ENCODE results near the gene SRI. TPM values are rescaled to one million over a fixed set of nuclear protein-coding genes. Genes with fewer than 3 reads are reported as not detected.
"Not testable (repeated sequence)": the region's sequence is repeated elsewhere in the genome, so short reads cannot be mapped to it uniquely, and the experiment has no call there.

SRI gene
- 173 and 185 TPM in 2 replicates for total RNA-seq

DNA sequence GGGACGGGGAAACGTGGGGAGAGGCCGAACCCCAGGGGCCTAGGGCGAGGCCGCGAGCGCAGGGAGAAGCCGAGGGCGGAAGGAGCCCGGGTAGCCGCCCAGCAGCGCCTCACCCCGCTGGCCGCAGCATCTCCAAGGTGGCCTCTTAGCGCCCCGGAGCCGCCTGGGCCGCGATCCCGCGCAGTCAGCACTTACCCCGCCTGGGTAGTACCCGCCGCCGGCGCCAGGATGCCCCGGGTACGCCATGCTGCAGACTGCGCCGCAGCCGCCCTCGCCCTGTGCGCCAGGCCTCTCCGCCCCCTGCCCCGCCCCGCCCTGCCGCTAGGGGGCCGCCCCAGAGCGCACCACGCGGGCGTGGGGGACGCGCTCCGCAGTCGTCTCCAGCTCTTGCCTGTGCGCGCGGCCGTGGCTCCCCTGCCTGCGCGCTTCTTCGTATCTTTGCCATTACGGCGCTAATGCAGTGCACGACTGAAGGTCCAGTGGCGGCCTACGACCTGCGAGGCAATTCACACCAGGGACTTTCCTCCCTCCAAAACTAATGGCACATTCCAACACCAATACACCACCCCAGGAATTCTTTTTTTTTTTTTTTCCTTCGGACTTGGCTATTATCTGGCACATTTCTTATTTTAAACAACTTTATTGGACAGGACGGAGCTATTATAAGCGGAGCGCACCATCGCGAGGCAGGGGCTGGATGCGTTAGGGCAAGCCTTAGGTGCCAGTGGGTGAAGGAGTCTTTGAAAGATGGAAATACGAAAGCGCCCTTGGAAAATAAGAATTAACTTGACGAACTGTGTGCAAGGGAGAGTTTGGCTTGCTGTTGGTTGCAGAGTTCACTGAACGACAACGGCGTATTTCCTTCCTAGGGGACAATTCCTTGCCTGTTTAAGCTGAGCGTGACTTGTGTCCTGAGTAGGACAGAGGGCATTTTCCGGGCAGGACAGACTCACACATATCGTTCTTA, at the start of gene SRI:
Gene SRI (minus strand): TSS at position 258 of the 967 bp plus-strand sequence. CDS start 12 bp downstream, at position 246.
- Mint-ChIP-seq H3K27me3 (ENCODE audit: insufficient read depth) (peaks cover 5% of the 10 kb centered on the region), H3K4me1 (ENCODE audit: low read depth) (peaks cover 43% of the 10 kb centered on the region), H3K27ac (peak within 1 kb of the TSS; percentile 95), H3K4me3 (peak within 1 kb of the TSS; percentile 93), H3K9me3 (no peaks in the 10 kb centered on the region), H3K36me3 (ENCODE audit: low read depth) (peaks cover 20% of the 10 kb centered on the region)
- DNase-seq (ENCODE audit: low spot score) = peak; percentile 87
- intact Hi-C loops (cut with micrococcal nuclease) = loop anchor here (1.0 to 10.0 kb wide), 9 partner anchors 135 to 1387 kb away; partner anchors contain the start of genes ADAM22, CROT, DMTF1 and RUNDC3B

DNA sequence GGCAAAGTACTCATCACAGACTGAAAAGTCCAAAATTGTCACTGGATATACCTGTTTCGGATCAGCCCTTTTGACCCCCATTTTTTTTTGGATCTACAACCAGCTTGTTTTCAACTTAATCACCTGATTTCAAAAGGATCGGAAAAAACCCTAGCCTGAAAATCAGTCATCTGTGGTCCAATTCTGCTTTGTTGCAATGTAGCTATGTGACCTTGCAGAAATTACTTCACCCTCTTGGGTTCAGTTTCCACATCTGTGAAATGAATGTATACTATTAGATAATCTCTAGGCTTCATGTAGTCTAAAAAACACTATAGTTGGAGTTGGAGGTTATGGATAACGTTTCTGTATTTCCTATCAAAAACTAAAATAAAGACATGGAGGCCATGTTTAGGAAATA, 49.7 kb upstream of the SRI start:
- Mint-ChIP-seq H3K36me3 (ENCODE audit: low read depth) (no peaks in the 10 kb centered on the region), H3K4me1 (ENCODE audit: low read depth) (no peaks in the 10 kb centered on the region), H3K27me3 (ENCODE audit: insufficient read depth) (peaks cover 3% of the 10 kb centered on the region), H3K4me3 (no peak overlapping the region), H3K9me3 (no peaks in the 10 kb centered on the region), H3K27ac (no peak overlapping the region)
- intact Hi-C loops (cut with micrococcal nuclease) = no loop called here
- DNase-seq (ENCODE audit: low spot score) = no peak

- H3K4me1 Mint-ChIP-seq (ENCODE audit: low read depth) = no peaks in the 10 kb centered on the region
- intact Hi-C loops (cut with micrococcal nuclease) = no loop called here
Measured at GRCh38 chr7:88268858-88269257, 49.0 kb upstream of the SRI start.

GRCh38 chr7:88268051-88268450, 48.2 kb upstream of the SRI start:
- H3K4me3 Mint-ChIP-seq = no peak overlapping the region
- no peak overlapping the region for H3K27ac Mint-ChIP-seq
- H3K36me3 Mint-ChIP-seq (ENCODE audit: low read depth) = no peaks in the 10 kb centered on the region
- intact Hi-C loops (cut with micrococcal nuclease) = no loop called here
- DNase-seq (ENCODE audit: low spot score) = no peak
- peaks cover 3% of the 10 kb centered on the region for H3K27me3 Mint-ChIP-seq (ENCODE audit: insufficient read depth)
- H3K4me1 Mint-ChIP-seq (ENCODE audit: low read depth) = no peaks in the 10 kb centered on the region
- H3K9me3 Mint-ChIP-seq = no peaks in the 10 kb centered on the region

More at GRCh38 chr7:88268858-88269257, 49.0 kb upstream of the SRI start:
- no peaks in the 10 kb centered on the region for H3K9me3 Mint-ChIP-seq
- peaks cover 3% of the 10 kb centered on the region for H3K27me3 Mint-ChIP-seq (ENCODE audit: insufficient read depth)
- DNase-seq (ENCODE audit: low spot score) = no peak
- no peak overlapping the region for H3K27ac Mint-ChIP-seq
- no peaks in the 10 kb centered on the region for H3K36me3 Mint-ChIP-seq (ENCODE audit: low read depth)
- no peak overlapping the region for H3K4me3 Mint-ChIP-seq

GRCh38 chr7:88267421-88267820, 47.6 kb upstream of the SRI start:
- Mint-ChIP-seq H3K4me3 (no peak overlapping the region), H3K27me3 (ENCODE audit: insufficient read depth) (peaks cover 3% of the 10 kb centered on the region), H3K9me3 (no peaks in the 10 kb centered on the region), H3K36me3 (ENCODE audit: low read depth) (no peaks in the 10 kb centered on the region), H3K4me1 (ENCODE audit: low read depth) (no peaks in the 10 kb centered on the region), H3K27ac (no peak overlapping the region)
- intact Hi-C loops (cut with micrococcal nuclease) = no loop called here
- DNase-seq (ENCODE audit: low spot score) = no peak

DNA sequence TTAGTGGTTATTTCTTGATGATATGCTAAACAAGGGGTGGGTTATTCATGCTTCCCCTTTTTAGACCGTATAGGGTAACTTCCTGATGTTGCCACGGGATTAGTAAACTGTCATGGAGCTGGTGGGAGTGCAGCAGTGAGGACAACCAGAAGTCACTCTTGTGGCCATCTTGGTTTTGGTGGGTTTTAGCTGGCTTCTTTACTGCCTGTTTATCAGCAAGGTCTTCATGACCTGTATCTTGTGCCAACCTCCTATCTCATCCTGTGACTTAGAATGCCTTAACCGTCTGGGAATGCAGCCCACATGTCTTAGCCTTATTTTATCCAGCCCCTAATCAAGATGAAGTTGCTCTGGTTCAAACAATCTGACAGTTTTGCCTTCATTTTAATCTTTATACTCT, 45.1 kb upstream of the SRI start:
- DNase-seq (ENCODE audit: low spot score); H3K27ac Mint-ChIP-seq; H3K36me3 Mint-ChIP-seq (ENCODE audit: low read depth); H3K4me1 Mint-ChIP-seq (ENCODE audit: low read depth); H3K4me3 Mint-ChIP-seq; H3K27me3 Mint-ChIP-seq (ENCODE audit: insufficient read depth); H3K9me3 Mint-ChIP-seq; intact Hi-C loops (cut with micrococcal nuclease): not testable (repeated sequence)

DNA sequence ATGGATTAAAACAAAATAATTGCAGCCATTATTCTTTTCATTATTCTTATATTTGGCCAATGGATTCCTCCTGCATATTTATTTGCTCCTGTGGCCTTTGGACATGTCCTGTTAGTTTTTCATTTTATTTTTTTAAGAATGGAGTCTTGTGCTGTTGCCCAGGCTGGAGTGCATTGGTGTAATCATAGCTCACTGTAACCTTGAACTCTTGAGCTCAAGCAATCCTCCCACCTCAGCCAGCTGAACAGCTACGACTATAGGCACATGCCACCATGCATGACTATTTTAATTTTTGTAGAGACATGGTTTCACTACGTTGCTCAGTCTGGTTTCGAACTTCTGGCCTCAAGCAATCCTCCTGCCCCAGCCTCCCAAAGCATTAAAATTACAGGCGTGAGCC, 42.7 kb upstream of the SRI start:
- peaks cover 4% of the 10 kb centered on the region for H3K27me3 Mint-ChIP-seq (ENCODE audit: insufficient read depth)
- H3K9me3 Mint-ChIP-seq = no peaks in the 10 kb centered on the region
- intact Hi-C loops (cut with micrococcal nuclease) = no loop called here
- no peaks in the 10 kb centered on the region for H3K4me1 Mint-ChIP-seq (ENCODE audit: low read depth)
- no peaks in the 10 kb centered on the region for H3K36me3 Mint-ChIP-seq (ENCODE audit: low read depth)
- no peak overlapping the region for H3K27ac Mint-ChIP-seq
- no peak for DNase-seq (ENCODE audit: low spot score)
- H3K4me3 Mint-ChIP-seq = no peak overlapping the region

DNA sequence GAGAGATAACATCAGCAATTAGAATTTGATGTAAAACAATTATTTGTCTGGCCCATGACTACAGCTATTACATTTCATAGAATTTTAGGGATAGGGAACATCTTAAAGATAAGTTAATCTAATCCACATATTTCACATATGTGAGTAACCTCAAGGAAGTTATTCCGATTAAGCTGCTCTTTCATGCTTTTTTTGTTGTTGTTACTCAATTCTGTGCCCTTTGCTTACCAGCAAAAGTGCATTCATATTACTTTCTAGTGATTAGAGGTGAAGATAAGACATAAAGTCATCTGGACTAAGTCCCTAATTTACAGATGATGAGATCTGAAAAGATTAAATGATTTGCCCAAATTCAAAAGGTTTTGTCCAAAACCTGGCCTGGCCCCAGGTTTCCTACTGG, 40.9 kb upstream of the SRI start:
- intact Hi-C loops (cut with micrococcal nuclease) = no loop called here
- Mint-ChIP-seq H3K27ac (no peak overlapping the region), H3K4me3 (no peak overlapping the region), H3K36me3 (ENCODE audit: low read depth) (no peaks in the 10 kb centered on the region), H3K27me3 (ENCODE audit: insufficient read depth) (peaks cover 10% of the 10 kb centered on the region), H3K4me1 (ENCODE audit: low read depth) (no peaks in the 10 kb centered on the region), H3K9me3 (no peaks in the 10 kb centered on the region)
- no peak for DNase-seq (ENCODE audit: low spot score)

GRCh38 chr7:88259656-88260380, 40.0 kb upstream of the SRI start:
- no peaks in the 10 kb centered on the region for H3K9me3 Mint-ChIP-seq
- intact Hi-C loops (cut with micrococcal nuclease) = no loop called here
- no peaks in the 10 kb centered on the region for H3K4me1 Mint-ChIP-seq (ENCODE audit: low read depth)
- H3K36me3 Mint-ChIP-seq (ENCODE audit: low read depth) = no peaks in the 10 kb centered on the region
- no peak for DNase-seq (ENCODE audit: low spot score)
- H3K27ac Mint-ChIP-seq = no peak overlapping the region
- H3K4me3 Mint-ChIP-seq = no peak overlapping the region
- H3K27me3 Mint-ChIP-seq (ENCODE audit: insufficient read depth) = peaks cover 10% of the 10 kb centered on the region

GRCh38 chr7:88258296-88258695, 38.5 kb upstream of the SRI start:
- H3K4me1 Mint-ChIP-seq (ENCODE audit: low read depth); H3K27ac Mint-ChIP-seq; H3K4me3 Mint-ChIP-seq; intact Hi-C loops (cut with micrococcal nuclease); H3K9me3 Mint-ChIP-seq; DNase-seq (ENCODE audit: low spot score); H3K36me3 Mint-ChIP-seq (ENCODE audit: low read depth): not testable (repeated sequence)
- peaks cover 12% of the 10 kb centered on the region for H3K27me3 Mint-ChIP-seq (ENCODE audit: insufficient read depth)

- Mint-ChIP-seq H3K27ac (no peak overlapping the region), H3K4me1 (ENCODE audit: low read depth) (no peaks in the 10 kb centered on the region), H3K4me3 (no peak overlapping the region), H3K27me3 (ENCODE audit: insufficient read depth) (peaks cover 12% of the 10 kb centered on the region), H3K36me3 (ENCODE audit: low read depth) (no peaks in the 10 kb centered on the region), H3K9me3 (peaks cover 6% of the 10 kb centered on the region)
- intact Hi-C loops (cut with micrococcal nuclease) = no loop called here
- no peak for DNase-seq (ENCODE audit: low spot score)
Measured at GRCh38 chr7:88256906-88257305, 37.1 kb upstream of the SRI start.

GRCh38 chr7:88254721-88255424, 35.0 kb upstream of the SRI start:
- H3K27ac Mint-ChIP-seq = no peak overlapping the region
- no peak overlapping the region for H3K4me3 Mint-ChIP-seq
- no peaks in the 10 kb centered on the region for H3K4me1 Mint-ChIP-seq (ENCODE audit: low read depth)
- H3K9me3 Mint-ChIP-seq = peaks cover 6% of the 10 kb centered on the region
- H3K36me3 Mint-ChIP-seq (ENCODE audit: low read depth) = no peaks in the 10 kb centered on the region
- intact Hi-C loops (cut with micrococcal nuclease) = no loop called here
- peaks cover 12% of the 10 kb centered on the region for H3K27me3 Mint-ChIP-seq (ENCODE audit: insufficient read depth)
- no peak for DNase-seq (ENCODE audit: low spot score)

Measured in activated T-helper 1 cell treated with anti-CD3 and anti-CD28 coated beads, Interleukin-12 subunit alpha, Interleukin-12 subunit beta, Interleukin-2, Interleukin-4 antibody, amounts not matched to agents 30 ng/mL and 10 ng/mL and 1 ng/mL, durations not matched to agents 14 hours and 24 hours and 36 hours (primary cell).